ENCODE data around the gene PIEZO2.
A peak's percentile ranks its signal among the peaks of the same experiment; 100 is the strongest.

Gene PIEZO2

GRCh38 chr18:10718809-10719208 is 430.6 kb downstream of the PIEZO2 start:
- H3K4me3 ChIP-seq (ENCODE audit: low read depth, low read length): no peak overlapping the region
- no peak for DNase-seq (ENCODE audit: low read depth)
- no peak for TF ChIP-seq CTCF (IDR thresholded peaks at IDR 0.05; ENCODE audit: low read depth, low read length, missing control alignments)
- in situ Hi-C loops (cut with HindIII; ENCODE audit: low sequenced_read_pairs): no loop called here

- no peak overlapping the region for H3K4me3 ChIP-seq (ENCODE audit: low read depth, low read length)
- peak; percentile 74 for DNase-seq (ENCODE audit: low read depth)
- in situ Hi-C loops (cut with HindIII; ENCODE audit: low sequenced_read_pairs): no loop called here
- TF ChIP-seq CTCF (IDR thresholded peaks at IDR 0.05; ENCODE audit: low read depth, low read length, missing control alignments): no peak
Observed at GRCh38 chr18:10715791-10716190, 433.6 kb downstream of the PIEZO2 start.

- no peak for DNase-seq (ENCODE audit: low read depth)
- in situ Hi-C loops (cut with HindIII; ENCODE audit: low sequenced_read_pairs): no loop called here
- no peak for TF ChIP-seq CTCF (IDR thresholded peaks at IDR 0.05; ENCODE audit: low read depth, low read length, missing control alignments)
- H3K4me3 ChIP-seq (ENCODE audit: low read depth, low read length): no peak overlapping the region
Observed at GRCh38 chr18:10713409-10713808, 436.0 kb downstream of the PIEZO2 start.

- TF ChIP-seq CTCF (IDR thresholded peaks at IDR 0.05; ENCODE audit: low read depth, low read length, missing control alignments): no peak
- in situ Hi-C loops (cut with HindIII; ENCODE audit: low sequenced_read_pairs): no loop called here
- DNase-seq (ENCODE audit: low read depth): no peak
- H3K4me3 ChIP-seq (ENCODE audit: low read depth, low read length): no peak overlapping the region
Observed at GRCh38 chr18:10707294-10707693, 442.1 kb downstream of the PIEZO2 start.

- no peak for TF ChIP-seq CTCF (IDR thresholded peaks at IDR 0.05; ENCODE audit: low read depth, low read length, missing control alignments)
- no peak overlapping the region for H3K4me3 ChIP-seq (ENCODE audit: low read depth, low read length)
- in situ Hi-C loops (cut with HindIII; ENCODE audit: low sequenced_read_pairs): no loop called here
- no peak for DNase-seq (ENCODE audit: low read depth)
Observed at GRCh38 chr18:10705786-10706185, 443.6 kb downstream of the PIEZO2 start.

- H3K4me3 ChIP-seq (ENCODE audit: low read depth, low read length): no peak overlapping the region
- in situ Hi-C loops (cut with HindIII; ENCODE audit: low sequenced_read_pairs): no loop called here
- no peak for TF ChIP-seq CTCF (IDR thresholded peaks at IDR 0.05; ENCODE audit: low read depth, low read length, missing control alignments)
Observed at GRCh38 chr18:10705291-10705690, 444.1 kb downstream of the PIEZO2 start.

GRCh38 chr18:10702206-10702605 is 447.2 kb downstream of the PIEZO2 start:
- in situ Hi-C loops (cut with HindIII; ENCODE audit: low sequenced_read_pairs): no loop called here
- no peak for TF ChIP-seq CTCF (IDR thresholded peaks at IDR 0.05; ENCODE audit: low read depth, low read length, missing control alignments)
- no peak for DNase-seq (ENCODE audit: low read depth)
- no peak overlapping the region for H3K4me3 ChIP-seq (ENCODE audit: low read depth, low read length)

More at GRCh38 chr18:10705291-10705690, 444.1 kb downstream of the PIEZO2 start:
- no peak for DNase-seq (ENCODE audit: low read depth)

Data from astrocyte of the cerebellum (primary cell).